Measurements from ENCODE around the gene FGF23. TPM values are rescaled to one million over a fixed set of nuclear protein-coding genes. Genes with fewer than 3 reads are reported as not detected.

FGF23 gene
- total and polyA plus RNA-seq, 2 of the 4 experiments (the other 2 are of a cell fraction) = not detected

DNA sequence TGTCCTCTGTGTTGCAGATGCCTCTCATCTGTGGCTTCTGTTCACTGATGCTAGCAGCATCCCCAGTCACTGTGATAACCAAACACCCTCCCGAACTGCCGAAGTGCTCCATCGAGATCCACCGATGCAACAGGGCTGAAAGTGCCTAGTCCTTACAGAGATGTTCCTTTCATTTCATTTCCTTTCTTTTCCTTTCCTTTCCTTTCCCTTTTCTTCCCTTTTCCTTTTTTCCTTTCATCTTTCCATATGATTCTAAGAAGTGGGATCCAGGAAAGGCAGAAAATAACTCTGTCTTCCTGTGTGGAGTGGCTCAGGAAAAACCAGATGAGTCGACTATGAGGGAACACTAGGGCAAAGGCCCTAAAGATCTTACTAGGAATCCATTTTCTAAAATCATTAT lies 39.4 kb upstream of the FGF23 start:
- H3K9me3 ChIP-seq (ENCODE audit: control insufficient read depth, insufficient read depth, low read length) = no peaks in the 10 kb centered on the region
- H3K4me1 ChIP-seq (ENCODE audit: control insufficient read depth, insufficient read depth, low read length) = no peaks in the 10 kb centered on the region
- no peak overlapping the region for H3K56ac ChIP-seq (ENCODE audit: extremely low read depth, insufficient read depth, low read length)
- H3K4me2 ChIP-seq (ENCODE audit: low read depth, low read length) = no peak overlapping the region
- no peak overlapping the region for H2BK20ac ChIP-seq (ENCODE audit: low read depth, low read length)
- ATAC-seq (ENCODE audit: low read depth) (no peak), DNase-seq (no peak)
- no peak overlapping the region for H2AK5ac ChIP-seq (ENCODE audit: low read depth, low read length)
- no peak overlapping the region for H3K14ac ChIP-seq (replicated peaks; ENCODE audit: low read depth, low read length)
- H4K5ac ChIP-seq (ENCODE audit: low read depth, low read length) = no peak overlapping the region
- no peak overlapping the region for H3K4me3 ChIP-seq (ENCODE audit: insufficient read depth, low read depth, low read length)
- intact Hi-C loops (cut with micrococcal nuclease) (no loop called here), in situ Hi-C loops (cut with MboI; ENCODE audit: low sequenced_read_pairs) (no loop called here), dilution Hi-C loops (cut with HindIII; ENCODE audit: low sequenced_read_pairs, unreplicated experiment) (no loop called here)
- ChIA-PET CTCF (no interaction called here), POLR2A (ENCODE audit: unreplicated experiment) (no interaction called here)
- H3K36me3 ChIP-seq (ENCODE audit: control insufficient read depth, insufficient read depth, low read length) = no peaks in the 10 kb centered on the region
- H3K4ac ChIP-seq (ENCODE audit: low read depth, low read length) = no peak overlapping the region
- no peak overlapping the region for H4K8ac ChIP-seq (ENCODE audit: low read depth in 2 of 2, low read length in 2 of 2)
- no peak overlapping the region for H3K23ac ChIP-seq (ENCODE audit: low read depth, low read length)
- no TSS peak for BruUV-seq (replicated peaks)
- TF ChIP-seq RFX5 (IDR thresholded peaks at IDR 0.05; ENCODE audit: low read depth, low read length) (no peak), RCOR1 (IDR thresholded peaks at IDR 0.05; ENCODE audit: insufficient replicate concordance, low read length) (no peak), NFE2L2 (IDR thresholded peaks at IDR 0.05; ENCODE audit: low read depth, low read length) (no peak), CEBPB (IDR thresholded peaks at IDR 0.05; ENCODE audit: low read depth, low read length) (no peak), SMC3 (IDR thresholded peaks at IDR 0.05; ENCODE audit: low read depth, low read length) (no peak)
- no peak overlapping the region for H2AK9ac ChIP-seq (replicated peaks; ENCODE audit: low read depth, low read length, poor library complexity)
- no peak overlapping the region for H3K9ac ChIP-seq (ENCODE audit: low read depth, low read length)
- H4K20me1 ChIP-seq (ENCODE audit: insufficient read depth, low read length) = no peaks in the 10 kb centered on the region
- H3K79me1 ChIP-seq (ENCODE audit: low read depth in 1 of 2, low read length in 2 of 2) = no peaks in the 10 kb centered on the region
- H2AFZ ChIP-seq (replicated peaks; ENCODE audit: low read length, poor library complexity) = no peak overlapping the region
- H3K27ac ChIP-seq (ENCODE audit: insufficient read depth, low read length) = no peak overlapping the region
- H2BK5ac ChIP-seq (ENCODE audit: low read depth, low read length, poor library complexity, severe bottlenecking) = no peak overlapping the region
- no peak overlapping the region for H4K91ac ChIP-seq (ENCODE audit: insufficient read depth, low read depth, low read length)
- no peaks in the 10 kb centered on the region for H3K9me1 ChIP-seq (ENCODE audit: insufficient read depth, low read length)
- H2BK15ac ChIP-seq (ENCODE audit: low read depth, low read length) = no peak overlapping the region
- H3K27me3 ChIP-seq (ENCODE audit: control insufficient read depth, insufficient read depth, low read length) = peaks cover 23% of the 10 kb centered on the region
- 71% methylated on average over 4 of the region's 5 CpGs; no CpG with 5 or more reads in 1 of the 2 experiments for WGBS, 2 experiments (ENCODE audit: extremely low coverage in 2 of 2, insufficient read length in 1 of 2)
- H2BK120ac ChIP-seq (ENCODE audit: low read depth, low read length) = no peak overlapping the region
- no peak overlapping the region for H3K18ac ChIP-seq (ENCODE audit: low read depth, low read length)

Measured in IMR-90 (cell line).